GM21786 (cell line): ENCODE results near the gene C1orf21.

ENCODE experiments used
- ATAC-seq: cut with Tn5 transposase; IDR thresholded peaks from one replicate; pipeline ENCODE4 v1.9.1; 2021; ENCODE audit not compliant: unreplicated experiment

The C1orf21 gene

GRCh38 chr1:184623404-184623803 is 236.6 kb downstream of the C1orf21 start:
- ATAC-seq, result no peak

- no peak for ATAC-seq
These were observed 237.2 kb downstream of the C1orf21 start for GRCh38 chr1:184624051-184624450.

- no peak for ATAC-seq
These were observed 237.8 kb downstream of the C1orf21 start for GRCh38 chr1:184624626-184625025.

- ATAC-seq, result no peak
These were observed 238.4 kb downstream of the C1orf21 start for GRCh38 chr1:184625271-184625670.

- ATAC-seq, result no peak
These were observed 239.5 kb downstream of the C1orf21 start for GRCh38 chr1:184626076-184627006.

GRCh38 chr1:184627007-184627341 is 240.1 kb downstream of the C1orf21 start:
- ATAC-seq, result no peak

- ATAC-seq, result no peak
These were observed 242.4 kb downstream of the C1orf21 start for GRCh38 chr1:184629266-184629665.

GRCh38 chr1:184630679-184631060 is 243.8 kb downstream of the C1orf21 start:
- ATAC-seq, result no peak

- no peak for ATAC-seq
These were observed 245.8 kb downstream of the C1orf21 start for GRCh38 chr1:184632415-184633175.

GRCh38 chr1:184633785-184634184 is 247.0 kb downstream of the C1orf21 start:
- no peak for ATAC-seq

- no peak for ATAC-seq
These were observed 247.5 kb downstream of the C1orf21 start for GRCh38 chr1:184634296-184634695.

GRCh38 chr1:184635347-184635979 is 248.6 kb downstream of the C1orf21 start:
- ATAC-seq, result no peak

- ATAC-seq, result no peak
These were observed 249.2 kb downstream of the C1orf21 start for GRCh38 chr1:184635980-184636431.

GRCh38 chr1:184637664-184638240 is 250.9 kb downstream of the C1orf21 start:
- ATAC-seq, result no peak

GRCh38 chr1:184639205-184639604 is 252.4 kb downstream of the C1orf21 start:
- ATAC-seq, result no peak

- no peak for ATAC-seq
These were observed 253.7 kb downstream of the C1orf21 start for GRCh38 chr1:184640505-184640904.

- ATAC-seq, result no peak
These were observed 255.1 kb downstream of the C1orf21 start for GRCh38 chr1:184641894-184642293.

- ATAC-seq, result no peak
These were observed 256.8 kb downstream of the C1orf21 start for GRCh38 chr1:184643661-184644060.

- ATAC-seq, result no peak
These were observed 257.9 kb downstream of the C1orf21 start for GRCh38 chr1:184644771-184645170.

- no peak for ATAC-seq
These were observed 259.4 kb downstream of the C1orf21 start for GRCh38 chr1:184646178-184646701.

GRCh38 chr1:184646824-184647223 is 260.0 kb downstream of the C1orf21 start:
- no peak for ATAC-seq
